Keratinocyte (primary cell): Measurements from ENCODE around the gene LRRC71. TPM values are rescaled to one million over a fixed set of nuclear protein-coding genes. Genes with fewer than 3 reads are reported as not detected.

Experiments
- DNase-seq: peaks from one replicate; pipeline ENCODE4 v3.0.0-alpha.2; 2011; ENCODE audit warnings: low read depth, missing footprints, low spot score
- FAIRE-seq: peaks from 2 replicates; lab custom pipeline; 2011; peaks lifted over from hg19 to GRCh38; lab: Jason Lieb, UNC
- H2AFZ ChIP-seq: 2 replicates; pipeline ENCODE4 v1.6.0; 2012; ENCODE audit warnings: low read length, control low read depth, inconsistent platforms; ENCODE audit not compliant: control insufficient read depth
- H3K27ac ChIP-seq: 2 replicates; pipeline ENCODE4 v1.5.1; 2011; ENCODE audit warnings: low read length; ENCODE audit not compliant: control insufficient read depth, insufficient read depth
- H3K27me3 ChIP-seq: 3 replicates; pipeline ENCODE4 v1.6.0; 2011; ENCODE audit warnings: low read length; ENCODE audit not compliant: control insufficient read depth, insufficient read depth; ENCODE audit errors: extremely low read depth
- H3K36me3 ChIP-seq, 2 experiments: 2 replicates in 1 of 2; 3 replicates in 1 of 2; pipeline ENCODE4 v1.5.1; 2011; ENCODE audit warnings: low read length in 2 of 2, mild to moderate bottlenecking in 1 of 2; ENCODE audit not compliant: control insufficient read depth in 2 of 2, insufficient read depth in 2 of 2; ENCODE audit errors: extremely low read depth in 1 of 2
- H3K4me1 ChIP-seq: 3 replicates; pipeline ENCODE4 v1.5.1; 2011; ENCODE audit warnings: low read length; ENCODE audit not compliant: control insufficient read depth, insufficient read depth; ENCODE audit errors: extremely low read depth
- H3K4me2 ChIP-seq: 3 replicates; pipeline ENCODE4 v1.6.0; 2011; ENCODE audit warnings: low read depth, low read length; ENCODE audit not compliant: control insufficient read depth, insufficient read depth; ENCODE audit errors: extremely low read depth
- H3K4me3 ChIP-seq, 3 experiments: fragments of 200-600 bp in 1 of 3; sonication (generic) in 1 of 3; 2 replicates in 2 of 3; 3 replicates in 1 of 3; pipeline ENCODE4 v1.5.1; 2011 to 2016; ENCODE audit warnings: low read length in 3 of 3, mild to moderate bottlenecking in 3 of 3, control low read depth in 2 of 3, inconsistent platforms in 1 of 3, low read depth in 1 of 3, mixed read lengths in 1 of 3, mixed run types in 1 of 3, moderate library complexity in 1 of 3; ENCODE audit not compliant: control insufficient read depth in 2 of 3, insufficient read depth in 2 of 3; ENCODE audit errors: extremely low read depth in 1 of 3
- H3K79me2 ChIP-seq: 2 replicates; pipeline ENCODE4 v1.6.0; 2012; ENCODE audit warnings: low read length; ENCODE audit not compliant: control insufficient read depth, insufficient read depth
- H3K9ac ChIP-seq: 3 replicates; pipeline ENCODE4 v1.6.0; 2011; ENCODE audit warnings: low read length; ENCODE audit not compliant: control insufficient read depth, insufficient read depth; ENCODE audit errors: extremely low read depth
- H3K9me1 ChIP-seq: 3 replicates; pipeline ENCODE4 v1.6.0; 2011; ENCODE audit warnings: low read length; ENCODE audit not compliant: control insufficient read depth, insufficient read depth; ENCODE audit errors: extremely low read depth
- H3K9me3 ChIP-seq: 2 replicates; pipeline ENCODE4 v1.5.1; 2012; ENCODE audit warnings: low read depth, low read length; ENCODE audit not compliant: control insufficient read depth
- H4K20me1 ChIP-seq: 3 replicates; pipeline ENCODE4 v1.6.0; 2011; ENCODE audit warnings: low read length; ENCODE audit not compliant: control insufficient read depth, insufficient read depth; ENCODE audit errors: extremely low read depth
- CTCF ChIP-seq, 3 experiments: IDR thresholded peaks in 1 of 3; conservative IDR thresholded peaks in 1 of 3; optimal IDR thresholded peaks in 1 of 3; 2 replicates in 2 of 3; 3 replicates in 1 of 3; pipeline versions ENCODE3 to v1.5.1; 2011; ENCODE audit warnings: low read length in 3 of 3, mild to moderate bottlenecking in 3 of 3, moderate library complexity in 2 of 3, control low read depth in 1 of 3, inconsistent platforms in 1 of 3; ENCODE audit not compliant: insufficient read depth in 2 of 3; ENCODE audit errors: extremely low read depth in 1 of 3
- EZH2 ChIP-seq: IDR thresholded peaks from one replicate; pipeline ENCODE4 v1.6.1; 2012; ENCODE audit warnings: inconsistent platforms, mild to moderate bottlenecking, low read length, moderate library complexity
- dilution Hi-C: fragments of 300-500 bp; cut with MboI; formaldehyde crosslinking; loops from one replicate; pipeline ENCODE4 v1.7.0; 2020; ENCODE audit warnings: low sequenced_read_pairs; ENCODE audit not compliant: extremely low pct_ligation_motif_present
- polyA plus RNA-seq, 5 experiments: library from polyadenylated mRNA; depleted of rRNA in 3 of 5; stranded (reverse) in 3 of 5; stranded (forward) in 1 of 5; unstranded in 1 of 5; fragments of >200 nt; gene quantifications; 1 replicate in 1 of 5; 2 replicates in 3 of 5; 3 replicates in 1 of 5; pipeline versions ENCODE4 v1.2.1 to v1.2.3, GENCODE V29; 2011 to 2012; ENCODE audit warnings: missing spikeins in 2 of 5, low read depth in 1 of 5, low replicate concordance in 1 of 5

Gene LRRC71
- polyA plus RNA-seq, 1 donor (not counting 4 experiments of a cell fraction or from before 2014, with no cell fraction given) = not detected

- peaks cover 16 to 22% of the 10 kb centered on the region in 2 experiments for H3K36me3 ChIP-seq
- no peaks in the 10 kb centered on the region for H3K4me1 ChIP-seq
- H3K27me3 ChIP-seq = no peaks in the 10 kb centered on the region
- H3K4me2 ChIP-seq = no peak overlapping the region
- no peak overlapping the region for H2AFZ ChIP-seq
- no peak overlapping the region for H3K4me3 ChIP-seq
- no peak overlapping the region for H3K9ac ChIP-seq
- no peak for DNase-seq
- no peak overlapping the region for H3K27ac ChIP-seq
- no peaks in the 10 kb centered on the region for H4K20me1 ChIP-seq
- no peak for FAIRE-seq
- no peaks in the 10 kb centered on the region for H3K9me1 ChIP-seq
- dilution Hi-C loops = no loop called here
- no peaks in the 10 kb centered on the region for H3K9me3 ChIP-seq
- H3K79me2 ChIP-seq = no peaks in the 10 kb centered on the region
- TF ChIP-seq CTCF (optimal IDR thresholded peaks at IDR 0.05 in 1 of 3, IDR thresholded peaks at IDR 0.05 in 1 of 3, conservative IDR thresholded peaks at IDR 0.05 in 1 of 3; ENCODE audit: extremely low read depth in 1 of 3, insufficient read depth in 2 of 3, low read length in 3 of 3) (no peak), EZH2 (no peak)
These were observed 37.8 kb downstream of the LRRC71 start for GRCh38 chr1:156958247-156958714.

GRCh38 chr1:156959414-156959813 is 39.0 kb downstream of the LRRC71 start:
- dilution Hi-C loops = no loop called here
- FAIRE-seq = no peak
- peaks cover 17 to 22% of the 10 kb centered on the region in 2 experiments for H3K36me3 ChIP-seq

More at GRCh38 chr1:156959414-156959813, 39.0 kb downstream of the LRRC71 start:
- H4K20me1 ChIP-seq = no peaks in the 10 kb centered on the region
- no peak overlapping the region for H2AFZ ChIP-seq
- H3K4me2 ChIP-seq = no peak overlapping the region
- H3K4me1 ChIP-seq = no peaks in the 10 kb centered on the region
- no peaks in the 10 kb centered on the region for H3K9me1 ChIP-seq
- H3K79me2 ChIP-seq = no peaks in the 10 kb centered on the region
- no peaks in the 10 kb centered on the region for H3K27me3 ChIP-seq
- H3K9me3 ChIP-seq = no peaks in the 10 kb centered on the region
- TF ChIP-seq CTCF (optimal IDR thresholded peaks at IDR 0.05 in 1 of 3, IDR thresholded peaks at IDR 0.05 in 1 of 3, conservative IDR thresholded peaks at IDR 0.05 in 1 of 3; ENCODE audit: extremely low read depth in 1 of 3, insufficient read depth in 2 of 3, low read length in 3 of 3) (no peak), EZH2 (no peak)
- H3K27ac ChIP-seq = no peak overlapping the region
- no peak for DNase-seq
- H3K4me3 ChIP-seq = no peak overlapping the region
- H3K9ac ChIP-seq = no peak overlapping the region
